H1 (cell line): ENCODE measurements around the gene MBOAT1. TPM values are rescaled to one million over a fixed set of nuclear protein-coding genes. Genes with fewer than 3 reads are reported as not detected.

ENCODE experiments used
- CTCF ChIA-PET: fragments of 300-600 bp; sonication (Branson Sonifier 250); formaldehyde crosslinking; loops from one replicate; lab custom pipeline; 2021; ENCODE audit not compliant: partially characterized antibody; lab: Charles Lee
- POLR2A ChIA-PET: fragments of 300-600 bp; sonication (Branson Sonifier 250); formaldehyde crosslinking; loops from one replicate; lab custom pipeline; 2021; ENCODE audit warnings: inconsistent platforms; ENCODE audit not compliant: partially characterized antibody; lab: Charles Lee
- DNase-seq, 2 experiments: peaks; one replicate each; pipeline versions ENCODE4 v3.0.0 to v3.0.0-alpha.2; 2010 to 2022; ENCODE audit warnings: low spot score in 2 of 2, low read depth in 1 of 2, mixed read lengths in 1 of 2
- FAIRE-seq: peaks from 2 replicates; lab custom pipeline; 2011; peaks lifted over from hg19 to GRCh38; lab: Jason Lieb, UNC
- H2AFZ ChIP-seq: 2 replicates; pipeline ENCODE4 v1.8.1; 2012; ENCODE audit warnings: low read length, inconsistent platforms
- H2AK5ac ChIP-seq: 2 replicates; pipeline ENCODE4 v1.6.1; 2013; ENCODE audit warnings: low read depth, low read length
- H2BK120ac ChIP-seq: replicated peaks from 2 replicates; pipeline ENCODE3; 2013; ENCODE audit warnings: low read depth, low read length, inconsistent platforms
- H2BK12ac ChIP-seq: 2 replicates; pipeline ENCODE4 v1.6.1; 2013; ENCODE audit warnings: low read depth, low read length
- H2BK15ac ChIP-seq: 2 replicates; pipeline ENCODE4 v1.6.1; 2013; ENCODE audit warnings: low read length
- H2BK20ac ChIP-seq: 2 replicates; pipeline ENCODE4 v1.6.1; 2013; ENCODE audit warnings: low read length
- H2BK5ac ChIP-seq: 2 replicates; pipeline ENCODE4 v1.6.1; 2013; ENCODE audit warnings: low read depth, low read length
- H3K14ac ChIP-seq: 2 replicates; pipeline ENCODE4 v1.6.1; 2013; ENCODE audit warnings: inconsistent platforms; ENCODE audit not compliant: insufficient read length
- H3K18ac ChIP-seq: 2 replicates; pipeline ENCODE4 v1.6.1; 2013; ENCODE audit warnings: low read length; ENCODE audit errors: extremely low read depth
- H3K23ac ChIP-seq: 2 replicates; pipeline ENCODE4 v1.6.1; 2013; ENCODE audit warnings: inconsistent platforms; ENCODE audit not compliant: insufficient read length
- H3K23me2 ChIP-seq: 2 replicates; pipeline ENCODE4 v1.6.1; 2013; ENCODE audit warnings: low read depth, low read length
- H3K27ac ChIP-seq: 2 replicates; pipeline ENCODE4 v1.6.1; 2011; ENCODE audit warnings: low read depth, low read length, inconsistent platforms
- H3K27me3 ChIP-seq, 4 experiments: replicated peaks in 1 of 4; 1 replicate in 1 of 4; 2 replicates in 3 of 4; pipeline versions ENCODE4 v1.6.1 to v1.8.1; 2011 to 2013; ENCODE audit warnings: low read length in 3 of 4, mild to moderate bottlenecking in 3 of 4, inconsistent platforms in 2 of 4, mixed read lengths in 2 of 4, moderate library complexity in 1 of 4; ENCODE audit not compliant: control insufficient read depth in 3 of 4, insufficient read depth in 3 of 4; ENCODE audit errors: extremely low read depth in 1 of 4
- H3K36me3 ChIP-seq, 4 experiments: 2 replicates each; pipeline versions ENCODE4 v1.6.1 to v1.8.1; 2011 to 2013; ENCODE audit warnings: mild to moderate bottlenecking in 4 of 4, low read length in 3 of 4, moderate library complexity in 2 of 4, control low read depth in 1 of 4, inconsistent platforms in 1 of 4; ENCODE audit not compliant: insufficient read depth in 4 of 4, control insufficient read depth in 2 of 4
- H3K4ac ChIP-seq: replicated peaks from 2 replicates; pipeline ENCODE3; 2013; ENCODE audit warnings: low read length, low read depth, mixed read lengths, inconsistent platforms; ENCODE audit not compliant: insufficient read length
- H3K4me1 ChIP-seq, 4 experiments: replicated peaks in 1 of 4; 1 replicate in 1 of 4; 2 replicates in 3 of 4; pipeline versions ENCODE4 v1.6.1 to v1.8.1; 2011 to 2013; ENCODE audit warnings: low read length in 3 of 4, inconsistent platforms in 2 of 4, mixed read lengths in 1 of 4; ENCODE audit not compliant: insufficient read depth in 4 of 4, control insufficient read depth in 3 of 4
- H3K4me2 ChIP-seq, 2 experiments: 2 replicates each; pipeline versions ENCODE4 v1.6.1 to v1.8.1; 2011 to 2013; ENCODE audit warnings: low read depth in 2 of 2, low read length in 2 of 2, control low read depth in 1 of 2, inconsistent platforms in 1 of 2, mild to moderate bottlenecking in 1 of 2; ENCODE audit not compliant: insufficient read depth in 1 of 2
- H3K4me3 ChIP-seq, 4 experiments: fragments of 200-600, 300-600 bp in 1 of 4; sonication (generic), shearing (Covaris generic), sonication (Bioruptor Twin) in 1 of 4; 2 replicates each; pipeline versions ENCODE4 v1.5.1 to v1.8.1; 2011 to 2016; ENCODE audit warnings: low read length in 4 of 4, low read depth in 3 of 4, control low read depth in 2 of 4, inconsistent platforms in 2 of 4, mild to moderate bottlenecking in 2 of 4, mixed read lengths in 1 of 4, moderate library complexity in 1 of 4; ENCODE audit not compliant: insufficient read depth in 2 of 4; ENCODE audit errors: extremely low read depth in 1 of 4
- H3K56ac ChIP-seq: replicated peaks from 2 replicates; pipeline ENCODE3; 2013; ENCODE audit warnings: low read depth, mild to moderate bottlenecking, mixed read lengths, low read length, inconsistent platforms; ENCODE audit not compliant: insufficient read length
- H3K79me1 ChIP-seq: 2 replicates; pipeline ENCODE4 v1.6.1; 2013; ENCODE audit warnings: low read depth, low read length, control low read depth
- H3K79me2 ChIP-seq, 2 experiments: 2 replicates each; pipeline versions ENCODE4 v1.6.1 to v1.8.1; 2012 to 2013; ENCODE audit warnings: low read length in 2 of 2, mild to moderate bottlenecking in 2 of 2, inconsistent platforms in 1 of 2; ENCODE audit not compliant: insufficient read depth in 2 of 2, control insufficient read depth in 1 of 2
- H3K9ac ChIP-seq, 4 experiments: replicated peaks in 1 of 4; 1 replicate in 1 of 4; 2 replicates in 3 of 4; pipeline versions ENCODE4 v1.6.1 to v1.8.1; 2011 to 2013; ENCODE audit warnings: low read depth in 3 of 4, low read length in 3 of 4, control low read depth in 2 of 4, mild to moderate bottlenecking in 2 of 4, moderate library complexity in 2 of 4, inconsistent platforms in 1 of 4; ENCODE audit errors: extremely low read depth in 1 of 4
- H3K9me3 ChIP-seq, 2 experiments: 2 replicates each; pipeline versions ENCODE4 v1.6.1 to v1.8.1; 2012 to 2013; ENCODE audit warnings: mild to moderate bottlenecking in 2 of 2, moderate library complexity in 2 of 2, control low read depth in 1 of 2, inconsistent platforms in 1 of 2, low read depth in 1 of 2, low read length in 1 of 2, mixed read lengths in 1 of 2; ENCODE audit not compliant: insufficient read depth in 2 of 2
- H4K20me1 ChIP-seq, 2 experiments: replicated peaks in 1 of 2; 2 replicates each; pipeline versions ENCODE3 to v1.8.1; 2011 to 2013; ENCODE audit warnings: inconsistent platforms in 2 of 2, low read length in 2 of 2, mild to moderate bottlenecking in 1 of 2; ENCODE audit not compliant: insufficient read depth in 2 of 2, control insufficient read depth in 1 of 2
- H4K5ac ChIP-seq: 2 replicates; pipeline ENCODE4 v1.6.1; 2013; ENCODE audit warnings: low read length, low read depth, mixed read lengths, inconsistent platforms; ENCODE audit not compliant: insufficient read length
- H4K8ac ChIP-seq: 2 replicates; pipeline ENCODE4 v1.8.0; 2013; ENCODE audit warnings: mild to moderate bottlenecking, moderate library complexity, low read length, inconsistent platforms; ENCODE audit not compliant: insufficient read depth; ENCODE audit errors: extremely low read depth
- H4K91ac ChIP-seq: replicated peaks from 2 replicates; pipeline ENCODE3; 2013; ENCODE audit warnings: low read length, mixed read lengths, inconsistent platforms; ENCODE audit not compliant: insufficient read length
- KDM4A ChIP-seq: IDR thresholded peaks from one replicate; pipeline ENCODE4 v1.7.1; 2012; ENCODE audit warnings: low read depth, mild to moderate bottlenecking, moderate library complexity, low read length, inconsistent platforms; ENCODE audit not compliant: severe bottlenecking
- MAFK ChIP-seq: IDR thresholded peaks from 2 replicates; pipeline ENCODE4 v1.6.1; 2012; ENCODE audit warnings: low read depth, mild to moderate bottlenecking, improper control_type of control experiment, low read length
- POLR2AphosphoS5 ChIP-seq: IDR thresholded peaks from 2 replicates; pipeline ENCODE4 v1.6.1; 2011; ENCODE audit warnings: low read depth, low read length
- WGBS, 2 experiments: shearing (Covaris generic) in 1 of 2; methylation state at CpG; one replicate each; pipeline versions ENCODE4 v1.1.6 to v1.1.7; 2013 to 2015; ENCODE audit warnings: low lambda C conversion rate in 2 of 2, mixed read lengths in 2 of 2, inconsistent platforms in 1 of 2, low coverage in 1 of 2, missing lambda C conversion rate in 1 of 2; ENCODE audit not compliant: insufficient replicate concordance in 2 of 2, insufficient coverage in 1 of 2, insufficient read length in 1 of 2; ENCODE audit errors: extremely low coverage in 1 of 2, missing lambda C conversion rate in 1 of 2; 5-methylcytosine and 5-hydroxymethylcytosine counted together
- polyA plus RNA-seq, 7 experiments: library from polyadenylated mRNA; depleted of rRNA in 3 of 7; stranded (reverse) in 5 of 7; unstranded in 2 of 7; fragments of >200 nt in 5 of 7; fragments of 200-250 nt in 2 of 7; gene quantifications; 1 replicate in 5 of 7; 2 replicates in 1 of 7; 4 replicates in 1 of 7; pipeline versions ENCODE4 v1.2.1 to v1.2.3, GENCODE V29; 2011 to 2013; ENCODE audit warnings: missing spikeins in 2 of 7, mixed read lengths in 2 of 7
- total RNA-seq: library from RNA; stranded (reverse); fragmentation: NEBNext Ultra II Directional; extraction: Animal tissue kit (Norgen Biotek cat#: 25700); gene quantifications from 2 replicates; pipeline ENCODE4 v1.2.1, GENCODE V29; 2021

Gene MBOAT1
- total and polyA plus RNA-seq, 2 of the 8 experiments (the other 6 are each of a cell fraction or from before 2014, with no cell fraction given), result 4.9 to 19.5 TPM

- Histone ChIP-seq H4K20me1 (no peaks in the 10 kb centered on the region), H3K36me3 (no peaks in the 10 kb centered on the region; a peak in 1 of 8 replicates), H3K4me1 (no peaks in the 10 kb centered on the region), H4K8ac (no peak overlapping the region), H3K23ac (no peak overlapping the region), H3K9me3 (no peaks in the 10 kb centered on the region; a peak in 1 of 4 replicates), H3K27ac (no peak overlapping the region), H3K56ac (no peak overlapping the region), H2BK12ac (no peak overlapping the region), H4K91ac (no peak overlapping the region), H2AK5ac (no peak overlapping the region), H3K4me2 (no peak overlapping the region), H2BK5ac (no peak overlapping the region), H4K5ac (no peak overlapping the region), H2BK20ac (no peak overlapping the region), H3K14ac (no peak overlapping the region), H2BK120ac (no peak overlapping the region), H3K18ac (no peak overlapping the region), H3K79me2 (no peaks in the 10 kb centered on the region), H3K4ac (no peak overlapping the region), H2AFZ (no peak overlapping the region), H3K23me2 (no peaks in the 10 kb centered on the region), H3K27me3 (no peaks in the 10 kb centered on the region), H3K4me3 (no peak overlapping the region), H3K9ac (no peak overlapping the region), H2BK15ac (no peak overlapping the region), H3K79me1 (no peaks in the 10 kb centered on the region)
- ChIA-PET CTCF (interaction anchor here (1.4 to 1.6 kb wide), 2 partner anchors 20 to 165 kb away, joined by 3 to 9 read pairs; no protein-coding TSS in a partner anchor), POLR2A (no interaction called here)
- TF ChIP-seq MAFK, result no peak
- TF ChIP-seq POLR2AphosphoS5, result no peak
- TF ChIP-seq KDM4A, result no peak
- no peak for DNase-seq
- 94% methylated on average over 2 of the region's 2 CpGs; no CpG with 5 or more reads in 1 of the 2 experiments for WGBS, 2 experiments
- no peak for FAIRE-seq
Measured at GRCh38 chr6:20146291-20146690, 66.0 kb downstream of the MBOAT1 start.
